ENCODE results near the gene OR8D2. TPM values are rescaled to one million over a fixed set of nuclear protein-coding genes. Genes with fewer than 3 reads are reported as not detected.

OR8D2 gene
- total RNA-seq, 4 donors from 2014 or later: not detected

GRCh38 chr11:124315052-124315451 is 4.9 kb downstream of the OR8D2 start:
- Histone ChIP-seq H3K9me3 (no peaks in the 10 kb centered on the region), H3K27me3 (peaks cover 6% of the 10 kb centered on the region), H3K27ac (no peak overlapping the region), H3K4me1 (no peaks in the 10 kb centered on the region), H3K4me3 (no peak overlapping the region), H3K36me3 (no peaks in the 10 kb centered on the region)
- TF ChIP-seq EP300 (IDR thresholded peaks at IDR 0.05) (no peak), CTCF (IDR thresholded peaks at IDR 0.05) (no peak), POLR2AphosphoS5 (IDR thresholded peaks at IDR 0.05) (no peak), POLR2A (IDR thresholded peaks at IDR 0.05) (no peak)
- WGBS, 2 donors (ENCODE audit: low coverage in 1 of 2): 52 to 62% methylated on average over 3 of the region's 3 CpGs
- ATAC-seq: no peak

- Histone ChIP-seq H3K36me3 (no peaks in the 10 kb centered on the region), H3K4me3 (no peak within 1 kb of the TSS), H3K27ac (no peak within 1 kb of the TSS), H3K4me1 (no peaks in the 10 kb centered on the region), H3K9me3 (no peaks in the 10 kb centered on the region), H3K27me3 (no peaks in the 10 kb centered on the region)
- ATAC-seq: no peak
- 75 to 81% methylated on average over 2 of the region's 2 CpGs for WGBS, 2 donors (ENCODE audit: low coverage in 1 of 2)
- TF ChIP-seq CTCF (IDR thresholded peaks at IDR 0.05) (no peak), EP300 (IDR thresholded peaks at IDR 0.05) (no peak), POLR2A (IDR thresholded peaks at IDR 0.05) (no peak)
Measured at GRCh38 chr11:124313849-124314248, 6.1 kb downstream of the OR8D2 start, which contains the start of gene OR8D1. TSS of gene OR8D1 (minus strand) at chr11:124313949. CDS start at chr11:124310766, 3,183 bp downstream.

- H3K36me3 ChIP-seq: no peaks in the 10 kb centered on the region
- 88 to 91% methylated on average over 1 to 4 of the region's 4 CpGs for WGBS, 2 donors (ENCODE audit: low coverage in 1 of 2)
- no peaks in the 10 kb centered on the region for H3K9me3 ChIP-seq
- no peak overlapping the region for H3K4me3 ChIP-seq
- H3K27me3 ChIP-seq: no peaks in the 10 kb centered on the region
- no peak overlapping the region for H3K27ac ChIP-seq
- ATAC-seq: no peak
- no peak for TF ChIP-seq POLR2A (IDR thresholded peaks at IDR 0.05)
- no peak for TF ChIP-seq CTCF (IDR thresholded peaks at IDR 0.05)
- TF ChIP-seq POLR2AphosphoS5 (IDR thresholded peaks at IDR 0.05): no peak
- no peak for TF ChIP-seq EP300 (IDR thresholded peaks at IDR 0.05)
- no peaks in the 10 kb centered on the region for H3K4me1 ChIP-seq
Measured at GRCh38 chr11:124313131-124313530, 6.9 kb downstream of the OR8D2 start.

- H3K9me3 ChIP-seq: no peaks in the 10 kb centered on the region
- H3K36me3 ChIP-seq: no peaks in the 10 kb centered on the region
- H3K4me1 ChIP-seq: no peaks in the 10 kb centered on the region
- no peak overlapping the region for H3K27ac ChIP-seq
- ATAC-seq: no peak
- H3K27me3 ChIP-seq: no peaks in the 10 kb centered on the region
- TF ChIP-seq EP300 (IDR thresholded peaks at IDR 0.05): no peak
- TF ChIP-seq CTCF (IDR thresholded peaks at IDR 0.05): no peak
- no peak for TF ChIP-seq POLR2A (IDR thresholded peaks at IDR 0.05)
- TF ChIP-seq POLR2AphosphoS5 (IDR thresholded peaks at IDR 0.05): no peak
- no peak overlapping the region for H3K4me3 ChIP-seq
Measured at GRCh38 chr11:124311670-124312069, 8.3 kb downstream of the OR8D2 start.

GRCh38 chr11:124311269-124311668 is 8.7 kb downstream of the OR8D2 start:
- Histone ChIP-seq H3K4me1 (no peaks in the 10 kb centered on the region), H3K9me3 (no peaks in the 10 kb centered on the region), H3K4me3 (no peak overlapping the region), H3K27ac (no peak overlapping the region), H3K27me3 (no peaks in the 10 kb centered on the region), H3K36me3 (no peaks in the 10 kb centered on the region)
- WGBS, 2 donors (ENCODE audit: low coverage in 1 of 2): 76 to 80% methylated on average over 1 to 5 of the region's 5 CpGs
- no peak for ATAC-seq
- TF ChIP-seq POLR2A (IDR thresholded peaks at IDR 0.05): no peak
- no peak for TF ChIP-seq CTCF (IDR thresholded peaks at IDR 0.05)
